ENCODE results near the gene OLR1.

The OLR1 gene

GRCh38 chr12:10151621-10152020, 20.3 kb downstream of the OLR1 start:
- TF ChIP-seq TAF1 (IDR thresholded peaks at IDR 0.05; ENCODE audit: borderline replicate concordance, insufficient read depth, low read length) (no peak), REST (IDR thresholded peaks at IDR 0.05; ENCODE audit: insufficient read depth in 1 of 2, low read depth in 2 of 2, low read length in 2 of 2) (no peak), POLR2AphosphoS5 (IDR thresholded peaks at IDR 0.05; ENCODE audit: low read depth, low read length) (no peak), SIN3A (IDR thresholded peaks at IDR 0.05; ENCODE audit: borderline replicate concordance, insufficient read depth, low read length) (no peak), FOXP2 (optimal IDR thresholded peaks at IDR 0.05; ENCODE audit: borderline replicate concordance, extremely low read depth, extremely low read length, insufficient read depth) (no peak)

- TF ChIP-seq POLR2AphosphoS5 (IDR thresholded peaks at IDR 0.05; ENCODE audit: low read depth, low read length) (no peak), SIN3A (IDR thresholded peaks at IDR 0.05; ENCODE audit: borderline replicate concordance, insufficient read depth, low read length) (no peak), FOXP2 (optimal IDR thresholded peaks at IDR 0.05; ENCODE audit: borderline replicate concordance, extremely low read depth, extremely low read length, insufficient read depth) (no peak)
Observed at GRCh38 chr12:10147714-10148403, 24.1 kb downstream of the OLR1 start.

GRCh38 chr12:10142976-10143589, 28.8 kb downstream of the OLR1 start:
- TF ChIP-seq POLR2AphosphoS5 (IDR thresholded peaks at IDR 0.05; ENCODE audit: low read depth, low read length) (no peak), TAF1 (IDR thresholded peaks at IDR 0.05; ENCODE audit: borderline replicate concordance, insufficient read depth, low read length) (no peak), REST (IDR thresholded peaks at IDR 0.05; ENCODE audit: insufficient read depth in 1 of 2, low read depth in 2 of 2, low read length in 2 of 2) (no peak)

GRCh38 chr12:10140001-10140400, 31.9 kb downstream of the OLR1 start:
- TF ChIP-seq REST (IDR thresholded peaks at IDR 0.05; ENCODE audit: insufficient read depth in 1 of 2, low read depth in 2 of 2, low read length in 2 of 2), result no peak
- no peak for TF ChIP-seq TAF1 (IDR thresholded peaks at IDR 0.05; ENCODE audit: borderline replicate concordance, insufficient read depth, low read length)
- no peak for TF ChIP-seq POLR2AphosphoS5 (IDR thresholded peaks at IDR 0.05; ENCODE audit: low read depth, low read length)
- no peak for TF ChIP-seq SIN3A (IDR thresholded peaks at IDR 0.05; ENCODE audit: borderline replicate concordance, insufficient read depth, low read length)
- no peak for TF ChIP-seq FOXP2 (optimal IDR thresholded peaks at IDR 0.05; ENCODE audit: borderline replicate concordance, extremely low read depth, extremely low read length, insufficient read depth)

GRCh38 chr12:10136637-10137205, 35.2 kb downstream of the OLR1 start:
- no peak for TF ChIP-seq POLR2AphosphoS5 (IDR thresholded peaks at IDR 0.05; ENCODE audit: low read depth, low read length)
- TF ChIP-seq SIN3A (IDR thresholded peaks at IDR 0.05; ENCODE audit: borderline replicate concordance, insufficient read depth, low read length), result no peak
- no peak for TF ChIP-seq REST (IDR thresholded peaks at IDR 0.05; ENCODE audit: insufficient read depth in 1 of 2, low read depth in 2 of 2, low read length in 2 of 2)
- TF ChIP-seq TAF1 (IDR thresholded peaks at IDR 0.05; ENCODE audit: borderline replicate concordance, insufficient read depth, low read length), result no peak
- no peak for TF ChIP-seq FOXP2 (optimal IDR thresholded peaks at IDR 0.05; ENCODE audit: borderline replicate concordance, extremely low read depth, extremely low read length, insufficient read depth)

Measured in PFSK-1 (cell line).